ENCODE measurements around the gene C6orf89.
"Not testable (repeated sequence)": the region's sequence is repeated elsewhere in the genome, so short reads cannot be mapped to it uniquely, and the experiment has no call there.

The C6orf89 gene

GRCh38 chr6:36925809-36926208, 40.1 kb downstream of the C6orf89 start:
- DNase-seq = no peak

GRCh38 chr6:36926708-36927513, 41.2 kb downstream of the C6orf89 start:
- DNase-seq = no peak

GRCh38 chr6:36927691-36928546, 42.2 kb downstream of the C6orf89 start:
- DNase-seq = no peak

- no peak for DNase-seq
Observed at GRCh38 chr6:36928547-36928918, 42.8 kb downstream of the C6orf89 start.

- no peak for DNase-seq
Observed at GRCh38 chr6:36929152-36929551, 43.4 kb downstream of the C6orf89 start.

GRCh38 chr6:36929607-36930006, 43.9 kb downstream of the C6orf89 start:
- DNase-seq = no peak

- no peak for DNase-seq
Observed at GRCh38 chr6:36930483-36930882, 44.7 kb downstream of the C6orf89 start.

- DNase-seq = no peak
Observed at GRCh38 chr6:36933102-36933501, 47.4 kb downstream of the C6orf89 start.

- no peak for DNase-seq
Observed at GRCh38 chr6:36933519-36933918, 47.8 kb downstream of the C6orf89 start.

- no peak for DNase-seq
Observed at GRCh38 chr6:36934901-36935300, 49.1 kb downstream of the C6orf89 start.

GRCh38 chr6:36936824-36937223, 51.1 kb downstream of the C6orf89 start:
- DNase-seq = no peak

- DNase-seq = no peak
Observed at GRCh38 chr6:36937896-36938295, 52.1 kb downstream of the C6orf89 start.

GRCh38 chr6:36938536-36938935, 52.8 kb downstream of the C6orf89 start:
- DNase-seq = no peak

- DNase-seq = not testable (repeated sequence)
Observed at GRCh38 chr6:36939005-36939404, 53.3 kb downstream of the C6orf89 start.

GRCh38 chr6:36940027-36940426, 54.3 kb downstream of the C6orf89 start:
- DNase-seq = no peak

- not testable (repeated sequence) for DNase-seq
Observed at GRCh38 chr6:36941561-36941960, 55.8 kb downstream of the C6orf89 start.

- not testable (repeated sequence) for DNase-seq
Observed at GRCh38 chr6:36942329-36942728, 56.6 kb downstream of the C6orf89 start.

GRCh38 chr6:36944650-36945049, 58.9 kb downstream of the C6orf89 start:
- no peak for DNase-seq

- no peak for DNase-seq
Observed at GRCh38 chr6:36945301-36945700, 59.5 kb downstream of the C6orf89 start.

- DNase-seq = no peak
Observed at GRCh38 chr6:36946526-36946925, 60.8 kb downstream of the C6orf89 start.

- DNase-seq = peak; percentile 19 to 52
Observed at GRCh38 chr6:36947570-36948351, 62.0 kb downstream of the C6orf89 start.

GRCh38 chr6:36949076-36949475, 63.3 kb downstream of the C6orf89 start:
- not testable (repeated sequence) for DNase-seq

GRCh38 chr6:36949636-36950035, 63.9 kb downstream of the C6orf89 start:
- DNase-seq = no peak

All from CD4-positive, alpha-beta T cell treated with Interleukin-1 beta for 1 hour (primary cell).